Natural killer cell (primary cell): ENCODE results near the gene SIGLEC7. TPM values are rescaled to one million over a fixed set of nuclear protein-coding genes. Genes with fewer than 3 reads are reported as not detected.

Experiments used
- ATAC-seq, 3 donors: fragments of 150-1000 bp in 2 of 3; fragments of 200-7000 bp in 1 of 3; cut with Tn5 transposase; 1 replicate in 1 of 3; 2 replicates in 2 of 3; pipeline ENCODE4 v1.10.0; 2021; ENCODE audit warnings: mild to moderate bottlenecking in 2 of 3, moderate library complexity in 2 of 3
- DNase-seq, 2 donors: peaks; one replicate each; pipeline versions ENCODE4 v3.0.0 to v3.0.0-alpha.2; 2013 to 2021; ENCODE audit warnings: mixed read lengths in 1 of 2
- H3K27ac ChIP-seq: one replicate; pipeline ENCODE4 v1.5.1; 2013; ENCODE audit warnings: mild to moderate bottlenecking, low read length
- H3K27me3 ChIP-seq: one replicate; pipeline ENCODE4 v1.6.1; 2013; ENCODE audit warnings: low read length; ENCODE audit not compliant: control insufficient read depth, insufficient read depth
- H3K36me3 ChIP-seq: one replicate; pipeline ENCODE4 v1.6.1; 2013; ENCODE audit warnings: low read length; ENCODE audit not compliant: control insufficient read depth, insufficient read depth
- H3K4me1 ChIP-seq: one replicate; pipeline ENCODE4 v1.6.1; 2013; ENCODE audit warnings: low read length; ENCODE audit not compliant: control insufficient read depth, insufficient read depth
- H3K4me3 ChIP-seq: one replicate; pipeline ENCODE4 v1.5.1; 2013; ENCODE audit warnings: low read length
- H3K9me3 ChIP-seq: one replicate; pipeline ENCODE4 v1.6.1; 2013; ENCODE audit warnings: low read length; ENCODE audit not compliant: control insufficient read depth, insufficient read depth
- H3K27ac Mint-ChIP-seq, 2 donors: one replicate each; pipeline ENCODE4 v1.8.0; 2022; ENCODE audit warnings: mild to moderate bottlenecking in 2 of 2, mixed read lengths in 2 of 2, moderate library complexity in 1 of 2
- H3K27me3 Mint-ChIP-seq, 2 donors: one replicate each; pipeline ENCODE4 v1.8.0; 2022; ENCODE audit warnings: low read depth in 2 of 2, mixed read lengths in 2 of 2
- H3K36me3 Mint-ChIP-seq: one replicate; pipeline ENCODE4 v1.8.0; 2022; ENCODE audit warnings: mixed read lengths
- H3K4me1 Mint-ChIP-seq, 2 donors: one replicate each; pipeline ENCODE4 v1.8.0; 2022; ENCODE audit warnings: mixed read lengths in 2 of 2
- H3K4me3 Mint-ChIP-seq: one replicate; pipeline ENCODE4 v1.8.0; 2022; ENCODE audit warnings: mild to moderate bottlenecking, moderate library complexity, mixed read lengths
- H3K9me3 Mint-ChIP-seq, 2 donors: one replicate each; pipeline ENCODE4 v1.8.0; 2022; ENCODE audit warnings: mixed read lengths in 2 of 2
- WGBS: methylation state at CpG from one replicate; pipeline ENCODE4 v1.1.7; 2013; ENCODE audit warnings: missing lambda C conversion rate; ENCODE audit not compliant: insufficient coverage; 5-methylcytosine and 5-hydroxymethylcytosine counted together
- intact Hi-C: fragments of 100-400 bp; cut with micrococcal nuclease; formaldehyde crosslinking; loops from one replicate; pipeline ENCODE4 v1.14.2; 2022
- total RNA-seq, 4 donors: library from RNA; stranded (reverse); fragments of 120-200 nt in 1 of 4; gene quantifications; one replicate each; pipeline versions ENCODE4 v1.2.3 to v1.2.4, GENCODE V29; 2013 to 2022
- TF ChIP-seq, protein P1 (sequence below): fragments of 200-600 bp; IDR thresholded peaks from one replicate; pipeline ENCODE4 v1.8.0; 2022; ENCODE audit warnings: antibody characterized with exemption

The SIGLEC7 gene
- total RNA-seq, 3 donors from 2014 or later (not counting 1 experiment from before 2014, with no cell fraction given) = 48.6 to 56.0 (median 49.5) TPM

DNA sequence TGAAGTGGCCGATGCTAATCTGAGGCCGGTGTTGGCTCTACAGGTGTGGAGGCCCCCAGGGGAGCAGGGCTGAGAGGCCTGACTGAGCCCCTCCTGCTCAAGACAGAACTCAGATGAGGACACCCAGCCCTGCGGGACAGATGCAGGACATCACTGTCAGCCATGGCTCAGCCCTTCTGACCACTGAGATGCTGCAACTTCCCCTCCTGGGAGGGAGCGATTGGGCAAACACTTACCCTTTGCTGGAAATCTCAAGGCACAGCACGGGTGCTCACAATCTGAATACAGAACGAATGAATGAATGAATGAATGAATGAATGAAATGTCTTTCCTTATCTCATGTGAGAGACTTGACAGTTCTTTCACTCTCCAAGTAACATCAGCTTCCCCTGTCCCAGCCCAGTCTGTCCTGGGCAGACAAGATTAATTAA, 3.5 kb upstream of the SIGLEC7 start:
- peaks cover 85% of the 10 kb centered on the region for H3K4me1 ChIP-seq
- Mint-ChIP-seq H3K9me3 (no peaks in the 10 kb centered on the region), H3K27ac (peak overlapping the region; percentile 90 to 96), H3K36me3 (no peaks in the 10 kb centered on the region), H3K4me1 (peaks cover 78 to 91% of the 10 kb centered on the region in 2 donors), H3K27me3 (no peaks in the 10 kb centered on the region), H3K4me3 (no peak overlapping the region)
- H3K4me3 ChIP-seq = no peak overlapping the region
- WGBS = 49% methylated on average over 6 of the region's 6 CpGs
- ATAC-seq (peak in 1 of 3 donors; percentile 56), DNase-seq (no peak)
- no peaks in the 10 kb centered on the region for H3K27me3 ChIP-seq
- no peaks in the 10 kb centered on the region for H3K9me3 ChIP-seq
- H3K36me3 ChIP-seq = no peaks in the 10 kb centered on the region
- peak overlapping the region; percentile 78 for H3K27ac ChIP-seq
- intact Hi-C loops = no loop called here
- TF ChIP-seq, protein P1, sequence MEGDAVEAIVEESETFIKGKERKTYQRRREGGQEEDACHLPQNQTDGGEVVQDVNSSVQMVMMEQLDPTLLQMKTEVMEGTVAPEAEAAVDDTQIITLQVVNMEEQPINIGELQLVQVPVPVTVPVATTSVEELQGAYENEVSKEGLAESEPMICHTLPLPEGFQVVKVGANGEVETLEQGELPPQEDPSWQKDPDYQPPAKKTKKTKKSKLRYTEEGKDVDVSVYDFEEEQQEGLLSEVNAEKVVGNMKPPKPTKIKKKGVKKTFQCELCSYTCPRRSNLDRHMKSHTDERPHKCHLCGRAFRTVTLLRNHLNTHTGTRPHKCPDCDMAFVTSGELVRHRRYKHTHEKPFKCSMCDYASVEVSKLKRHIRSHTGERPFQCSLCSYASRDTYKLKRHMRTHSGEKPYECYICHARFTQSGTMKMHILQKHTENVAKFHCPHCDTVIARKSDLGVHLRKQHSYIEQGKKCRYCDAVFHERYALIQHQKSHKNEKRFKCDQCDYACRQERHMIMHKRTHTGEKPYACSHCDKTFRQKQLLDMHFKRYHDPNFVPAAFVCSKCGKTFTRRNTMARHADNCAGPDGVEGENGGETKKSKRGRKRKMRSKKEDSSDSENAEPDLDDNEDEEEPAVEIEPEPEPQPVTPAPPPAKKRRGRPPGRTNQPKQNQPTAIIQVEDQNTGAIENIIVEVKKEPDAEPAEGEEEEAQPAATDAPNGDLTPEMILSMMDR = no peak

DNA sequence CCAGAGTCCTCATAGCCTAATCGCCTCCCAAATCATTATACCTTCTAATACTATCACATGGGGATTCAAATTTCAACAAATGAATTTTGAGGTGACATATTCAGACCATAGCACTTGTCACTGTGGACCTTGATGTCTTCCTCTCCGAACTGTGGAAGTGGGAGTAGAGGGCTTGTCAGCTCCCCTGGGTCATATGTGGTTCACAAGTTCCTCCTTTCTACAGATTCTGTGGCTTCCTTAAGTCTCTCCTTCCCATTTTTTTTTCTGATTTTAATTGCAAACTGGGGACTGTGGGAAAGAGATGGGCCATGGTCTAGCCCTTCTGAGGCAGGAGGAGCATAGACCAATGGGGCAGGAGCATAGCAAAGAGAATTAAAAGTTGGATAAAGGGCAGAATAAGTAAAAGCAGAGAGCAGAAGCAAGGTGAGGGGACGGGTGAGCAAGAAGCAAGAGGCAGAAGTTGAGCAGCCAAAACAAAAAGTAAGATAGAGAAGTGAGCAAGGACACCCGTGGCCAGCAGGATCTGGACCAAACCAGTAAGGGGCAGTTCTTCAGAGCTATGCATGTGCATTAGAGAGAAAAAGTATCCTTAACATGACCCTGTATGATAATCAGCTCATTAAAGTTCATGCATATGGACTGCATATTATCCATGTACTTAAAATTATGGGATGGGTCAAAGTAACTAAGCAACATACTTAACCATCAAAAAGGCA, 2.6 kb upstream of the SIGLEC7 start:
- no peaks in the 10 kb centered on the region for H3K9me3 ChIP-seq
- no peaks in the 10 kb centered on the region for H3K27me3 Mint-ChIP-seq
- H3K36me3 ChIP-seq = no peaks in the 10 kb centered on the region
- 38% methylated on average over 4 of the region's 4 CpGs for WGBS
- H3K27ac ChIP-seq = peak overlapping the region; percentile 15
- intact Hi-C loops = no loop called here
- peak overlapping the region; percentile 90 to 96 for H3K27ac Mint-ChIP-seq
- H3K9me3 Mint-ChIP-seq = no peaks in the 10 kb centered on the region
- TF ChIP-seq, protein P1 = no peak
- no peak overlapping the region for H3K4me3 ChIP-seq
- H3K36me3 Mint-ChIP-seq = no peaks in the 10 kb centered on the region
- no peak for ATAC-seq
- no peak for DNase-seq
- peaks cover 81 to 93% of the 10 kb centered on the region in 2 donors for H3K4me1 Mint-ChIP-seq
- H3K4me1 ChIP-seq = peaks cover 88% of the 10 kb centered on the region
- peak overlapping the region; percentile 64 for H3K4me3 Mint-ChIP-seq
- H3K27me3 ChIP-seq = no peaks in the 10 kb centered on the region

DNA sequence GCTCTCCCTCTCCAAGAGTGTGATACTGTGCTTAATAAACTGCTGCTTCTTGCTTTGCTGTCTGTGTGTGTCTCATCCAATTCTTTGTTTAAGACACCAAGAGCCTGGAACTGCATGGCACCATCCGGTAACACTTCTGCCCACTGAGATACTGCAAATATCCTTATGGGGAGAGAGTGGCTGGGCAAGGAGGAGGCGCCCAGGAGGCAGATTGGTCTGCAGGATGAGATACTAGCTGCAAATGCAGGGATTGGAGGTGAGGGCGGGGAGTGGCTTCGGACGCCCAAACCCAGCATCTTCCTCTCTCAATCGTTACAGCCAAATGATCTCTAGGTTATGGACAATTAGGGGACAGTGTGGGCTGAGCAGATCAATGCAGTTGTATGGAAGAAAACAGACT, 1.7 kb upstream of the SIGLEC7 start:
- peaks cover 79 to 93% of the 10 kb centered on the region in 2 donors for H3K4me1 Mint-ChIP-seq
- peak overlapping the region; percentile 58 for H3K4me3 Mint-ChIP-seq
- Histone ChIP-seq H3K4me1 (peaks cover 94% of the 10 kb centered on the region), H3K27ac (no peak overlapping the region), H3K9me3 (no peaks in the 10 kb centered on the region), H3K27me3 (no peaks in the 10 kb centered on the region), H3K4me3 (no peak overlapping the region), H3K36me3 (no peaks in the 10 kb centered on the region)
- H3K9me3 Mint-ChIP-seq = no peaks in the 10 kb centered on the region
- no peaks in the 10 kb centered on the region for H3K27me3 Mint-ChIP-seq
- H3K27ac Mint-ChIP-seq = peak overlapping the region; percentile 93 to 94
- TF ChIP-seq, protein P1 = no peak
- no peaks in the 10 kb centered on the region for H3K36me3 Mint-ChIP-seq
- intact Hi-C loops = no loop called here
- 92% methylated on average over 5 of the region's 6 CpGs for WGBS
- DNase-seq (no peak), ATAC-seq (no peak)
